ENCODE measurements around the gene PEAK3. TPM values are rescaled to one million over a fixed set of nuclear protein-coding genes. Genes with fewer than 3 reads are reported as not detected.

PEAK3 gene
- total RNA-seq, 4 donors from 2014 or later: 0.30 to 0.97 (median 0.76) TPM

DNA sequence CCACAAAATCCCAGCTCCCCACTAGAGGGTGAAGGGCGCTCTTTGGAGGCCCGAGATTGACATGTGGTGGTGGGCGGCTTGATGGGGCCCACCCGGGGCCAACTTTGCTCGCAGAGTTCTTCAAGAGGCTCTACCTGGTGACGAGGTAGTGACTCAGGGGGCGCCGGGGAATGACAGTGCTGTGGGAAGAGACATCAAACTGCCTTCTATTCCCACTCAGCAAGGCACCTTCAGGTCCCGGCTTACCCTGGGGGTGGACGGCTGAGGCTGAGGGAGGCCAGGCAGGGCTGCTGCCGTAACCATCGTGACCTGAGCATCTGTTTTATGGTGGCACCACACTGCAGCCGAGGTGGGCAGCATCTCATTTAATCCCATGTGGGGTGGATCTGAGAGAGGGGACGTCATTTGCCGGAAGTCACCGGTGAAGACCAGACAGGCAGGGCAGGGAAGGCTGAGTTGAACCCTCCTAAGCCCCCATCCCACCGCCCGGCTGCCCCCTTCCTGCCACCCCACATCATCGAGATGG lies 24.4 kb upstream of the PEAK3 start:
- TF ChIP-seq, protein P1, sequence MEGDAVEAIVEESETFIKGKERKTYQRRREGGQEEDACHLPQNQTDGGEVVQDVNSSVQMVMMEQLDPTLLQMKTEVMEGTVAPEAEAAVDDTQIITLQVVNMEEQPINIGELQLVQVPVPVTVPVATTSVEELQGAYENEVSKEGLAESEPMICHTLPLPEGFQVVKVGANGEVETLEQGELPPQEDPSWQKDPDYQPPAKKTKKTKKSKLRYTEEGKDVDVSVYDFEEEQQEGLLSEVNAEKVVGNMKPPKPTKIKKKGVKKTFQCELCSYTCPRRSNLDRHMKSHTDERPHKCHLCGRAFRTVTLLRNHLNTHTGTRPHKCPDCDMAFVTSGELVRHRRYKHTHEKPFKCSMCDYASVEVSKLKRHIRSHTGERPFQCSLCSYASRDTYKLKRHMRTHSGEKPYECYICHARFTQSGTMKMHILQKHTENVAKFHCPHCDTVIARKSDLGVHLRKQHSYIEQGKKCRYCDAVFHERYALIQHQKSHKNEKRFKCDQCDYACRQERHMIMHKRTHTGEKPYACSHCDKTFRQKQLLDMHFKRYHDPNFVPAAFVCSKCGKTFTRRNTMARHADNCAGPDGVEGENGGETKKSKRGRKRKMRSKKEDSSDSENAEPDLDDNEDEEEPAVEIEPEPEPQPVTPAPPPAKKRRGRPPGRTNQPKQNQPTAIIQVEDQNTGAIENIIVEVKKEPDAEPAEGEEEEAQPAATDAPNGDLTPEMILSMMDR (IDR thresholded peaks at IDR 0.05): no peak
- TF ChIP-seq POLR2A (IDR thresholded peaks at IDR 0.05): no peak
- intact Hi-C loops (cut with DNase I; ENCODE audit: low total_unique reads): no loop called here
- DNase-seq (ENCODE audit: low spot score in 2 of 2): no peak
- no peak overlapping the region for H3K4me3 ChIP-seq (ENCODE audit: low read depth, poor library complexity, severe bottlenecking)
- 75 to 83% methylated on average over 19 of the region's 19 CpGs for WGBS, 2 donors

DNA sequence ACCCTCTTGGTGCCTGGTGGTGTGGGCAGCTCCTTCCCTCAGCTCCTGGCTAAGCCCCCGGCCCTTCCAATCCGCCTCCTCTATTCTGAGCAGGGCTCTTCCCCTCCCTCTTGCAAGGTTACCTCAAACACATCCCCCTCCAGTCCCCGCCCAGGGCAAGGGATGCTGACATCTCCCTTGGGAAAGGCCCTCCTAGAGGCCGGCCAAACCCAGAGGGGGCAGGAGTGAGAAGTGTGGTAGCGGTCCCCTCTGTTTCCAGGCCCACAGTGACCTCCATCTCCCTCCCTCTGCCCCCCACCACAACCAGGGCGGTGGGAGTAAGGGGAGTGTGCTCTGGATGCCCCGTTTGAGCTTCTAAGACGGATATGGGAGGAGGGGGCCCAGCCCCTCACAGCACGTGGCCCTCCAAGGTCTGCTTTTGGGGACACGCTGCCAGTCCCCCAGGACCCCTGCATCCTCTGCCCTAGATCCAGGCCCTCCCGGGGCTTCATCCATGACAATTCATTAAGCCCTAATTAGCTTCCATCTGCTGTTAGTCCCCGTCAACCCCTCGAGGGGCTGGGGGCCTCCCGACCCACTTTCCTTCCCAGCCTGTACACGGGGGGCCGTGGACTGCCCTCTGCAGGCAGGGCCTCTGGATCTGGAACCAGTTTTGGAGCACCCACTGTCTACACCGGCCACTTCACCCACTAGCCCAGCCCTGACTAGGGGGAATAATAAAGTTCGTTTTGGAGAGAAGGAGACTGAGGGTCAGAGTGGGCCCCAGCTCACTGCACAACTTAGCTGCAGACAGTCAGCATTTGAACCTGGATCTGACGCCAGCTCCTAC lies 23.7 kb upstream of the PEAK3 start:
- intact Hi-C loops (cut with DNase I; ENCODE audit: low total_unique reads): no loop called here
- 79 to 83% methylated on average over 19 of the region's 19 CpGs for WGBS, 2 donors
- no peak for DNase-seq (ENCODE audit: low spot score in 2 of 2)
- no peak overlapping the region for H3K4me3 ChIP-seq (ENCODE audit: low read depth, poor library complexity, severe bottlenecking)
- no peak for TF ChIP-seq POLR2A (IDR thresholded peaks at IDR 0.05)
- TF ChIP-seq, protein P1 (IDR thresholded peaks at IDR 0.05): no peak

DNA sequence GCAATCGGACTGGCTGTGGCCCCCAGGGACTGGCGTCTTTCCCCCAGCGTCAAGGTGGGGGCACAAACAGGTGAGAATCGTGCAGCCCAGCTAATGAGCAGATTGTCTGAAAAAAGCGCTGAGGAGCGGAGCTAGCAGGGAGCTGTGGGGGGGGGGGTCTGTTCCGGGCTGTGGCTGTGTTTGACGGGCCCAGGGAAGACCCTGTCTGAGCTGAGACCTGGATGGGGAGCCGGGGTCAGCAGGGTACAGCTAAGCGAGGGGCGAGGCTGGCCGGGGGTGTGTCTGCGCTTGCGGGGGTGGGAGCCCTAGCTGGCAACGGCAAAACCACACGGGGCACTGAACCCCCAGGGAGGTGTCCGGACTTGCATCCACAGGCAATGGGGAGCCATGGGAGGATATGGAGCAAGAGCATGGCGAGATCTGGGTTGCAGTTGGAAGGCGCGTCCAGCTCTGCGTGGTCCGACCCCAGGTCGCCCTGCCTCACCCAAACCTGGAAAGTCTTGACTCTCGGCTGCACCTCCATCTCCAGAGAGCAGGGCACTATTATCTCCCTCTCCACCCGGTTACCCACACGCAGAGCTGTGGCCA lies 21.3 kb upstream of the PEAK3 start:
- TF ChIP-seq, protein P1 (IDR thresholded peaks at IDR 0.05): no peak
- no peak for TF ChIP-seq POLR2A (IDR thresholded peaks at IDR 0.05)
- DNase-seq (ENCODE audit: low spot score in 2 of 2): no peak
- 71 to 74% methylated on average over 23 to 26 of the region's 26 CpGs for WGBS, 2 donors
- H3K4me3 ChIP-seq (ENCODE audit: low read depth, poor library complexity, severe bottlenecking): no peak overlapping the region
- intact Hi-C loops (cut with DNase I; ENCODE audit: low total_unique reads): no loop called here

DNA sequence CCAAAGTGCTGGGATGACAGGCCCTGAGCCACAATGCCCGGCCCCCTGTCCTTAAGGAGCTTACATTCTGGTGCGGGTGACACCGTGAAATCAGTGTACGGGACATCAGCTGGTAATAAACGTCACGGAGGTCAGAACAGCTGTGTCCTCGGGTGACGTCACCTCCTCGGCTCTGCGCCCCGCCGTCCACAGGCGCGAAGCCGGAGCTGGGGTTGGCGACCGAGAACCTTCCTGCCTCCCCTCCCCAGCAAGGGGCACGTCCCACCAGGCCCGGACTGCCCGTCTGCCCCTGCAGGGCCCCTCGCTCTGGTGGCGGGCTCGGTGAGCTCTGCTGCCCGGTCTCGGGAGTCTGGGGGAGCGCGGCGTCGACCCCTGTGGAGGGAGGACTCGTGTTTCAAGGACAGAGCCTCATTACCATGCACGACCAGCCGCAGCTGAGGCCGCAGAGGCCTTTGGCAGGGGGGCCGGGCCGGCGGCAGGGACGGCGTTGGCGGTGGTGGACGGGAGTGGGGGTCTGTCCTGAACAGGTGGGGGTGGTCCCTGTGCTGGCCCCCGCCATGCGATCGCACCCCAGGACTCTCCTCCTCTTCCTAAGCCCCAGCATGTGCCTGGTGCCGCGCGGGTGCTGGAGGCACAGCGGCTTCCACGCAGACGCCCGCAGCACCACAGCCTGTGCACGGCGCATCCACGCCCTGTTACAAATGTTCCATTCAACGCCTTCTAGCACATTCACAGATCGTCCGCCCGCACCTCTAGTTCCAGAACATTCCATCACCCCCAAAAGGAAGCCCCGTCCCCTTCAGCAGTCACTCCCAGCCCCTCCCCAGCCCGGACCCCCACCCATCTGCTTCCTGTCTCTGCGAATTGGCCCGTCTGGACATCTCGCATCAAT lies 20.6 kb upstream of the PEAK3 start:
- intact Hi-C loops (cut with DNase I; ENCODE audit: low total_unique reads): no loop called here
- DNase-seq (ENCODE audit: low spot score in 2 of 2): no peak
- no peak overlapping the region for H3K4me3 ChIP-seq (ENCODE audit: low read depth, poor library complexity, severe bottlenecking)
- TF ChIP-seq, protein P1 (IDR thresholded peaks at IDR 0.05): no peak
- no peak for TF ChIP-seq POLR2A (IDR thresholded peaks at IDR 0.05)
- 19 to 27% methylated on average over 31 to 61 of the region's 62 CpGs for WGBS, 2 donors

DNA sequence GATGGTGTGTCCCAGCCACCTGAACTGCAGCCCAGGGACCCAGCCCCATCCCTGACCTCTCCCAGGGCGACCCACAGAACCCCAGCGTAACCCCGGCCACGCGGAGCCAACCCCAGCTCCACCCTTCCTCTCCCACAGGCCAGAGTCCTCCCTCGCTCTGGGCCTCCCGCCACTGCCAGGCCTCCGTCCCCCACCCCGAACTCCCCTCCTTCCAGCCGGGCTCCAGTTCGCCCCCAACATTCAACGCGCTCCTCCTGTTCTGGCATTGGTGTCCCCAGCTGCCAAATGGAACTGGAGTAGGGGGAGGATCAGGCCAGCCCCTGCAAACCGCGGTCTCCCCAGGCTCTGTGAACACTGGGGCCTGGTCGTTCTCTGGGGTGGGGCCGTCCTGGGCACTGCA lies 18.6 kb upstream of the PEAK3 start:
- TF ChIP-seq, protein P1 (IDR thresholded peaks at IDR 0.05): no peak
- no peak for TF ChIP-seq POLR2A (IDR thresholded peaks at IDR 0.05)
- intact Hi-C loops (cut with DNase I; ENCODE audit: low total_unique reads): no loop called here
- DNase-seq (ENCODE audit: low spot score in 2 of 2): no peak
- WGBS, 2 donors: 76 to 81% methylated on average over 16 to 17 of the region's 17 CpGs
- no peak overlapping the region for H3K4me3 ChIP-seq (ENCODE audit: low read depth, poor library complexity, severe bottlenecking)

All from lower leg skin (tissue), 4 donors.